ENCODE results near the gene BBIP1. TPM values are rescaled to one million over a fixed set of nuclear protein-coding genes. Genes with fewer than 3 reads are reported as not detected.

BBIP1 gene
- total RNA-seq, 1 donor from 2014 or later = 23.6 TPM

DNA sequence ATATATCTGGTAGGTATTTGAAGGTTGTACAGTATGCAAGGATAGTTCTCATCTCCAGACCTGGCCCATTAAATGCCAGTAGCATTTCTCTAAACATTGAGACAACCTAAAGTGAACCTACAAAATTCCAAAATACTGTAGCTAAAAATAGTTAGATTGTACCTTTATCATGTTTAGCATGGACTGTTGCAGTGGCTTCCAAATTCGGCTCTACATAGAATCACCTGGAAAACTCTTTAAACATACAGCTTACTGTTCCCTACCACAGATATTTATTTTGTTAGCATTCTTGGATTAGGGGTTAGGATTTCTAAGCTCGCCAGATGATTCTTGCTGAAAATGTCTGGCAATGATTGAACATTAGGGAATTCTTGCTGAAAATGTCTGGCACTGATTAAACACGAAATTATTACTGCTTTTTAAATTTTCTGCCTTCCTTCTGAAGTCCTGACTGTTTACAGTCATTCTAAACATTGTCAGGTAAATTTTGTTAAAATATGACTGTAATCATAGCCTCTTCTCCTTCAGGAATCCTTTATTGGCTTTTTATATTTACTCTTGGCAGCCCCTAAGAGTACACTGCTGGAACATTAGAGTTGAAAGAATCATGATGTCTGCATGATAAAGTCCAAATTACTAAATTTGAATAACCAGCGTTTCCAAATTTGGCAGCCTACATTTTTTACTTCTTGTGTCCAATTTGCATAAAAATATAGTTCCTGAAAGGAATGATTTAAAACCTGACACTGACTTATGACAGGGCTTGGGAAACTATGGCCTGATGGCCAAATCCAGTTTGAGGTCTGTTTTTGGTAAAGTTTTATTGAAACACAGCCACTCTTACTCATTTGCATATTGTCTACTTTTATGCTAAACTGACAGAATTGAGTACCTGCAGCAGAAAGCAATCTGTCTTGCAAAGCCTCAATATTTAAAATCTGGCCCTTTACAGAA is 40.7 kb upstream of the BBIP1 start:
- no peaks in the 10 kb centered on the region for H3K27me3 Mint-ChIP-seq (ENCODE audit: unreplicated experiment)
- no peaks in the 10 kb centered on the region for H3K36me3 Mint-ChIP-seq (ENCODE audit: low read depth, unreplicated experiment)
- no peak overlapping the region for H3K4me3 Mint-ChIP-seq (ENCODE audit: unreplicated experiment)
- no peaks in the 10 kb centered on the region for H3K9me3 Mint-ChIP-seq (ENCODE audit: unreplicated experiment)
- DNase-seq (ENCODE audit: low spot score) = no peak
- peaks cover 7% of the 10 kb centered on the region for H3K4me1 Mint-ChIP-seq (ENCODE audit: unreplicated experiment)
- no peak overlapping the region for H3K27ac Mint-ChIP-seq (ENCODE audit: unreplicated experiment)
- TF ChIP-seq, protein P1, sequence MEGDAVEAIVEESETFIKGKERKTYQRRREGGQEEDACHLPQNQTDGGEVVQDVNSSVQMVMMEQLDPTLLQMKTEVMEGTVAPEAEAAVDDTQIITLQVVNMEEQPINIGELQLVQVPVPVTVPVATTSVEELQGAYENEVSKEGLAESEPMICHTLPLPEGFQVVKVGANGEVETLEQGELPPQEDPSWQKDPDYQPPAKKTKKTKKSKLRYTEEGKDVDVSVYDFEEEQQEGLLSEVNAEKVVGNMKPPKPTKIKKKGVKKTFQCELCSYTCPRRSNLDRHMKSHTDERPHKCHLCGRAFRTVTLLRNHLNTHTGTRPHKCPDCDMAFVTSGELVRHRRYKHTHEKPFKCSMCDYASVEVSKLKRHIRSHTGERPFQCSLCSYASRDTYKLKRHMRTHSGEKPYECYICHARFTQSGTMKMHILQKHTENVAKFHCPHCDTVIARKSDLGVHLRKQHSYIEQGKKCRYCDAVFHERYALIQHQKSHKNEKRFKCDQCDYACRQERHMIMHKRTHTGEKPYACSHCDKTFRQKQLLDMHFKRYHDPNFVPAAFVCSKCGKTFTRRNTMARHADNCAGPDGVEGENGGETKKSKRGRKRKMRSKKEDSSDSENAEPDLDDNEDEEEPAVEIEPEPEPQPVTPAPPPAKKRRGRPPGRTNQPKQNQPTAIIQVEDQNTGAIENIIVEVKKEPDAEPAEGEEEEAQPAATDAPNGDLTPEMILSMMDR (IDR thresholded peaks at IDR 0.05; ENCODE audit: unreplicated experiment) = no peak

DNA sequence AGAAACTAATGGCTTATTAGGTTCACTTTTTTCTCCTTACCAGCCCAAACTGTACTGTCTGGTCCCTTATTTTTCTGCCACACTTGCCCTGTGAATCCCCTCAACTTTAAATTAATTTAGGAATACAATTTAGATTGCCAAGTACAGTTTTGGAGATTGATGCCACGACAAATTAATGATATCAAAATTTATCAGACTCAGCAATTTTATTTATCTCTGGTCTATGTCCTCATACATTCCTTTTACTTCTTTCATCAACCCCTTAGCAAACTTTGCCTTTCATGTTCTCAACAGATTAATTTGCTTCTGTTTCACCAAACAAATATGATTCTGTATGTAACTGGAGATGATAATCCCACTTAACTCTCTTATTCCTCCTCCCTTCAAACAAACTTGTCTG is 38.6 kb upstream of the BBIP1 start:
- no peak for DNase-seq (ENCODE audit: low spot score)
- TF ChIP-seq, protein P1 (IDR thresholded peaks at IDR 0.05; ENCODE audit: unreplicated experiment) = no peak
- H3K27me3 Mint-ChIP-seq (ENCODE audit: unreplicated experiment) = no peaks in the 10 kb centered on the region
- H3K9me3 Mint-ChIP-seq (ENCODE audit: unreplicated experiment) = no peaks in the 10 kb centered on the region
- no peak overlapping the region for H3K4me3 Mint-ChIP-seq (ENCODE audit: unreplicated experiment)
- peaks cover 10% of the 10 kb centered on the region for H3K4me1 Mint-ChIP-seq (ENCODE audit: unreplicated experiment)
- peaks cover 2% of the 10 kb centered on the region for H3K36me3 Mint-ChIP-seq (ENCODE audit: low read depth, unreplicated experiment)
- no peak overlapping the region for H3K27ac Mint-ChIP-seq (ENCODE audit: unreplicated experiment)

DNA sequence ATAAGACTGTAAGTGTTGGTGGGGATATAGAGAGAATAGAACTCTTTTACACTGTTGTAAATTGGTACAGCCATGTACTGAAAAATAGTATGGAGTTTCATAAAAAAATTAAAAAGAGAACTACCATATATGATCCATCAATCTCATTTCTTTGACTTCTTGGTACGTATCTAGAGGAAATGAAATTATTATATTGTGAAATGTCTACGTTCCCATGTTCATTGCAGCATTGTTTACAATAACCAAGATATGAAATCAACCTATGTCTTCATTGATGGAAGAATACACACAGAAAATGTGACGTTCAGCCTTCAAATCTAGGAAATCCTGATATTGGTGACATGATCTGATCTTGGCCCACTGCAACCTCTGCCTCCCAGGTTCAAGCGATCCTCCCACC is 32.4 kb upstream of the BBIP1 start:
- H3K4me1 Mint-ChIP-seq (ENCODE audit: unreplicated experiment) = peaks cover 4% of the 10 kb centered on the region
- TF ChIP-seq, protein P1 (IDR thresholded peaks at IDR 0.05; ENCODE audit: unreplicated experiment) = no peak
- H3K9me3 Mint-ChIP-seq (ENCODE audit: unreplicated experiment) = no peaks in the 10 kb centered on the region
- DNase-seq (ENCODE audit: low spot score) = no peak
- H3K27me3 Mint-ChIP-seq (ENCODE audit: unreplicated experiment) = no peaks in the 10 kb centered on the region
- no peak overlapping the region for H3K27ac Mint-ChIP-seq (ENCODE audit: unreplicated experiment)
- peaks cover 7% of the 10 kb centered on the region for H3K36me3 Mint-ChIP-seq (ENCODE audit: low read depth, unreplicated experiment)
- no peak overlapping the region for H3K4me3 Mint-ChIP-seq (ENCODE audit: unreplicated experiment)

- H3K27me3 Mint-ChIP-seq (ENCODE audit: unreplicated experiment) = no peaks in the 10 kb centered on the region
- H3K9me3 Mint-ChIP-seq (ENCODE audit: unreplicated experiment) = no peaks in the 10 kb centered on the region
- no peak overlapping the region for H3K27ac Mint-ChIP-seq (ENCODE audit: unreplicated experiment)
- TF ChIP-seq, protein P1 (IDR thresholded peaks at IDR 0.05; ENCODE audit: unreplicated experiment) = no peak
- no peak for DNase-seq (ENCODE audit: low spot score)
- H3K36me3 Mint-ChIP-seq (ENCODE audit: low read depth, unreplicated experiment) = peaks cover under 1% of the 10 kb centered on the region
- H3K4me1 Mint-ChIP-seq (ENCODE audit: unreplicated experiment) = peaks cover 3% of the 10 kb centered on the region
- H3K4me3 Mint-ChIP-seq (ENCODE audit: unreplicated experiment) = no peak overlapping the region
Measured at GRCh38 chr10:110947061-110947595, 28.1 kb upstream of the BBIP1 start.

GRCh38 chr10:110946496-110946895 is 27.5 kb upstream of the BBIP1 start:
- H3K9me3 Mint-ChIP-seq (ENCODE audit: unreplicated experiment) = no peaks in the 10 kb centered on the region
- no peaks in the 10 kb centered on the region for H3K27me3 Mint-ChIP-seq (ENCODE audit: unreplicated experiment)
- no peak for DNase-seq (ENCODE audit: low spot score)
- TF ChIP-seq, protein P1 (IDR thresholded peaks at IDR 0.05; ENCODE audit: unreplicated experiment) = no peak
- H3K4me3 Mint-ChIP-seq (ENCODE audit: unreplicated experiment) = no peak overlapping the region
- no peaks in the 10 kb centered on the region for H3K36me3 Mint-ChIP-seq (ENCODE audit: low read depth, unreplicated experiment)
- no peak overlapping the region for H3K27ac Mint-ChIP-seq (ENCODE audit: unreplicated experiment)
- H3K4me1 Mint-ChIP-seq (ENCODE audit: unreplicated experiment) = peaks cover 3% of the 10 kb centered on the region

Measured in endothelial cell (in vitro differentiated cells).